GM18505 (cell line): Measurements from ENCODE around the gene GOLGA5.
A peak's percentile ranks its signal among the peaks of the same experiment; 100 is the strongest.
"Not testable (repeated sequence)": the region's sequence is repeated elsewhere in the genome, so short reads cannot be mapped to it uniquely, and the experiment has no call there.

Source experiments
- ATAC-seq: cut with Tn5 transposase; IDR thresholded peaks from one replicate; pipeline ENCODE4 v1.9.1; 2021; ENCODE audit not compliant: unreplicated experiment
- POLR2A ChIP-seq: IDR thresholded peaks from 4 replicates; pipeline ENCODE4 v1.6.1; 2011; ENCODE audit warnings: borderline replicate concordance; ENCODE audit not compliant: insufficient read depth, insufficient read length; ENCODE audit errors: extremely low read depth

Gene GOLGA5

GRCh38 chr14:92844204-92844603 lies 50.1 kb downstream of the GOLGA5 start:
- TF ChIP-seq POLR2A, result no peak
- ATAC-seq, result no peak

GRCh38 chr14:92846162-92846897 lies 52.2 kb downstream of the GOLGA5 start:
- TF ChIP-seq POLR2A, result no peak
- ATAC-seq, result peak; percentile 79

GRCh38 chr14:92847278-92847677 lies 53.2 kb downstream of the GOLGA5 start:
- no peak for ATAC-seq
- TF ChIP-seq POLR2A, result no peak

GRCh38 chr14:92847749-92848148 lies 53.6 kb downstream of the GOLGA5 start:
- TF ChIP-seq POLR2A, result no peak
- ATAC-seq, result no peak

- no peak for ATAC-seq
- TF ChIP-seq POLR2A, result no peak
These were observed 54.8 kb downstream of the GOLGA5 start for GRCh38 chr14:92848887-92849286.

- no peak for ATAC-seq
- no peak for TF ChIP-seq POLR2A
These were observed 56.4 kb downstream of the GOLGA5 start for GRCh38 chr14:92850492-92850891.

GRCh38 chr14:92853136-92853535 lies 59.0 kb downstream of the GOLGA5 start:
- ATAC-seq, result not testable (repeated sequence)

- no peak for ATAC-seq
- TF ChIP-seq POLR2A, result no peak
These were observed 66.1 kb downstream of the GOLGA5 start for GRCh38 chr14:92860049-92860840.

GRCh38 chr14:92861856-92862745 lies 68.0 kb downstream of the GOLGA5 start:
- TF ChIP-seq POLR2A, result no peak
- ATAC-seq, result no peak

GRCh38 chr14:92863286-92864080 lies 69.4 kb downstream of the GOLGA5 start:
- no peak for TF ChIP-seq POLR2A
- ATAC-seq, result no peak

- ATAC-seq, result no peak
- no peak for TF ChIP-seq POLR2A
These were observed 71.6 kb downstream of the GOLGA5 start for GRCh38 chr14:92865674-92866073.

GRCh38 chr14:92866181-92866752 lies 72.2 kb downstream of the GOLGA5 start:
- TF ChIP-seq POLR2A, result no peak
- ATAC-seq, result no peak
